CD4-positive, alpha-beta T cell (primary cell): Measurements from ENCODE around the gene TLK1. TPM values are rescaled to one million over a fixed set of nuclear protein-coding genes. Genes with fewer than 3 reads are reported as not detected.

ENCODE experiments used
- ATAC-seq: fragments of 200-7000 bp; cut with Tn5 transposase; one replicate; pipeline ENCODE4 v1.10.0; 2022; ENCODE audit warnings: mild to moderate bottlenecking; ENCODE audit not compliant: poor library complexity
- CTCF ChIA-PET: fragments of 350-600 bp; sonication (Branson Sonifier 250); formaldehyde crosslinking; loops from one replicate; lab custom pipeline; 2021; ENCODE audit warnings: antibody characterized with exemption, inconsistent platforms; lab: Charles Lee
- POLR2A ChIA-PET: fragments of 350-600 bp; sonication (Branson Sonifier 250); formaldehyde crosslinking; loops from one replicate; lab custom pipeline; 2021; ENCODE audit warnings: antibody characterized with exemption, inconsistent platforms; lab: Charles Lee
- DNase-seq, 14 experiments: peaks; one replicate each; pipeline ENCODE4 v3.0.0-alpha.2; 2013 to 2020; ENCODE audit warnings: mixed read lengths in 2 of 14
- H3K27ac ChIP-seq, 2 donors: one replicate each; pipeline versions ENCODE4 v1.5.1 to v1.7.0; 2013; ENCODE audit warnings: low read length in 2 of 2, low read depth in 1 of 2, mild to moderate bottlenecking in 1 of 2
- H3K27me3 ChIP-seq, 2 experiments: 1 replicate in 1 of 2; 2 replicates in 1 of 2; pipeline versions ENCODE4 v1.6.1 to v1.7.0; 2013; ENCODE audit warnings: low read length in 2 of 2, control low read depth in 1 of 2, mild to moderate bottlenecking in 1 of 2, moderate library complexity in 1 of 2; ENCODE audit not compliant: insufficient read depth in 2 of 2, control insufficient read depth in 1 of 2
- H3K36me3 ChIP-seq: one replicate; pipeline ENCODE4 v1.6.1; 2013; ENCODE audit warnings: low read length, control low read depth; ENCODE audit not compliant: insufficient read depth
- H3K4me1 ChIP-seq: one replicate; pipeline ENCODE4 v1.6.1; 2013; ENCODE audit warnings: low read length, control low read depth; ENCODE audit not compliant: insufficient read depth
- H3K4me3 ChIP-seq: one replicate; pipeline ENCODE4 v1.5.1; 2013; ENCODE audit warnings: mild to moderate bottlenecking, low read length, moderate library complexity
- H3K9me3 ChIP-seq, 2 experiments: 1 replicate in 1 of 2; 2 replicates in 1 of 2; pipeline versions ENCODE4 v1.6.1 to v1.7.0; 2013; ENCODE audit warnings: low read length in 2 of 2, mild to moderate bottlenecking in 2 of 2, control low read depth in 1 of 2, moderate library complexity in 1 of 2; ENCODE audit not compliant: control insufficient read depth in 1 of 2, insufficient read depth in 1 of 2
- H3K27ac Mint-ChIP-seq: one replicate; pipeline ENCODE4 v1.8.0; 2020; ENCODE audit warnings: mixed read lengths
- H3K27me3 Mint-ChIP-seq: one replicate; pipeline ENCODE4 v1.8.0; 2021; ENCODE audit warnings: mixed read lengths
- H3K36me3 Mint-ChIP-seq: one replicate; pipeline ENCODE4 v1.8.0; 2021; ENCODE audit warnings: low read depth, mixed read lengths
- H3K4me1 Mint-ChIP-seq: one replicate; pipeline ENCODE4 v1.8.0; 2021; ENCODE audit warnings: low read depth, mixed read lengths
- H3K4me3 Mint-ChIP-seq: one replicate; pipeline ENCODE4 v1.8.0; 2020; ENCODE audit warnings: mild to moderate bottlenecking, mixed read lengths
- H3K9me3 Mint-ChIP-seq: one replicate; pipeline ENCODE4 v1.8.0; 2020; ENCODE audit warnings: mixed read lengths
- CTCF ChIP-seq: fragments of 200-600 bp; IDR thresholded peaks from one replicate; pipeline ENCODE4 v1.8.0; 2022; ENCODE audit warnings: antibody characterized with exemption, mild to moderate bottlenecking
- intact Hi-C, 2 experiments: fragments of 100-400 bp; cut with DNase I in 1 of 2; cut with micrococcal nuclease in 1 of 2; formaldehyde crosslinking; loops; one replicate each; pipeline versions ENCODE4 v1.15.1 to v1.9.0; 2023 to 2025; cut with DNase I, micrococcal nuclease
- total RNA-seq, 174 experiments: library from RNA in 2 of 174; stranded (reverse) in 2 of 174; gene quantifications; one replicate each; pipeline ENCODE4 v1.2.3 and lab custom pipeline; 2021 to 2026

The TLK1 gene
- total RNA-seq, 2 experiments from 2014 or later: 135 to 138 TPM

GRCh38 chr2:171201767-171202166 lies 41.1 kb upstream of the TLK1 start:
- Mint-ChIP-seq H3K27ac (no peak overlapping the region), H3K4me1 (no peaks in the 10 kb centered on the region), H3K36me3 (no peaks in the 10 kb centered on the region), H3K4me3 (no peak overlapping the region), H3K27me3 (no peaks in the 10 kb centered on the region), H3K9me3 (no peaks in the 10 kb centered on the region)
- Histone ChIP-seq H3K36me3 (no peaks in the 10 kb centered on the region), H3K27ac (no peak overlapping the region), H3K4me3 (no peak overlapping the region), H3K9me3 (no peaks in the 10 kb centered on the region), H3K4me1 (no peaks in the 10 kb centered on the region), H3K27me3 (no peaks in the 10 kb centered on the region)
- intact Hi-C loops: no loop called here
- TF ChIP-seq CTCF: no peak
- no peak for ATAC-seq
- POLR2A ChIA-PET: no interaction called here
- CTCF ChIA-PET: no interaction called here
- no peak for DNase-seq

DNA sequence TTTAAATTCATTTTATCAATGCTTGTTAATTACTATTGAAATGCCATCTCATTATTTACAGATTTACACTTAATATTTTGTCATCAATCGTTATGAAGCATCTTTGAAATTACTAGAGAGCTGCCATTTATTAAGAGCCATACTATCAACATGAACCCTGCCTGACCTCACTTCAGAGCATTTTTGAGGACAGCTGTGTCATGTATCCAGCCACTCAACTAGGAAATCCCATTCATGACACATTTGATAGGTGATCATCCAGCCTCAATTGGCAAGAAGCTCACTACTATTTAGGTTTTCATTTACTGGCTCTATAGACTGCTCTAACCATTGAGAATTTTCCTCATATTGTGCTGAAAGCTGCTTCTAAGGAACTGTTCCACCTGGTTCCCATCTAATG lies 40.6 kb upstream of the TLK1 start:
- H3K4me3 ChIP-seq: no peak overlapping the region
- no peak overlapping the region for H3K27ac Mint-ChIP-seq
- no peaks in the 10 kb centered on the region for H3K9me3 ChIP-seq
- no peak for DNase-seq
- no peak overlapping the region for H3K4me3 Mint-ChIP-seq
- H3K4me1 ChIP-seq: no peaks in the 10 kb centered on the region
- TF ChIP-seq CTCF: no peak
- H3K27me3 ChIP-seq: no peaks in the 10 kb centered on the region
- H3K27me3 Mint-ChIP-seq: no peaks in the 10 kb centered on the region
- CTCF ChIA-PET: no interaction called here
- H3K36me3 ChIP-seq: no peaks in the 10 kb centered on the region
- no peak for ATAC-seq
- no peaks in the 10 kb centered on the region for H3K36me3 Mint-ChIP-seq
- intact Hi-C loops: no loop called here
- POLR2A ChIA-PET: no interaction called here
- no peaks in the 10 kb centered on the region for H3K4me1 Mint-ChIP-seq
- no peak overlapping the region for H3K27ac ChIP-seq
- no peaks in the 10 kb centered on the region for H3K9me3 Mint-ChIP-seq

GRCh38 chr2:171200469-171200868 lies 39.8 kb upstream of the TLK1 start:
- no peak overlapping the region for H3K4me3 Mint-ChIP-seq
- DNase-seq (no peak), ATAC-seq (no peak)
- Histone ChIP-seq H3K4me3 (no peak overlapping the region), H3K4me1 (no peaks in the 10 kb centered on the region), H3K27me3 (no peaks in the 10 kb centered on the region), H3K9me3 (no peaks in the 10 kb centered on the region), H3K36me3 (no peaks in the 10 kb centered on the region), H3K27ac (no peak overlapping the region)
- no peaks in the 10 kb centered on the region for H3K9me3 Mint-ChIP-seq
- ChIA-PET POLR2A (no interaction called here), CTCF (no interaction called here)
- H3K36me3 Mint-ChIP-seq: no peaks in the 10 kb centered on the region
- H3K27ac Mint-ChIP-seq: no peak overlapping the region
- no peaks in the 10 kb centered on the region for H3K4me1 Mint-ChIP-seq
- H3K27me3 Mint-ChIP-seq: no peaks in the 10 kb centered on the region
- intact Hi-C loops: no loop called here
- no peak for TF ChIP-seq CTCF
